SK-N-SH (cell line): ENCODE data around the gene TUBGCP2. TPM values are rescaled to one million over a fixed set of nuclear protein-coding genes. Genes with fewer than 3 reads are reported as not detected.
"Not testable (repeated sequence)": the region's sequence is repeated elsewhere in the genome, so short reads cannot be mapped to it uniquely, and the experiment has no call there.

Experiments
- CTCF ChIA-PET: fragments of 300-600, 350-600 bp; formaldehyde crosslinking; extraction: SDS; loops from one replicate; lab custom pipeline; 2021; lab: Yijun Ruan, JAX
- POLR2A ChIA-PET: fragments of 350-600 bp; sonication (Branson Sonifier 250); formaldehyde crosslinking; extraction: SDS; loops from one replicate; lab custom pipeline; 2020; ENCODE audit warnings: antibody characterized with exemption, inconsistent platforms; lab: Yijun Ruan, JAX
- DNase-seq: peaks from one replicate; pipeline ENCODE4 v3.0.0; 2012
- H2AFZ ChIP-seq: fragments of 200-600 bp; sonication (generic); 2 replicates; pipeline ENCODE4 v1.8.1; 2016; ENCODE audit warnings: antibody characterized with exemption, mild to moderate bottlenecking, low read depth
- H3F3A ChIP-seq: fragments of 200-600 bp; sonication (generic); replicated peaks from 2 replicates; pipeline ENCODE3; 2016; ENCODE audit warnings: antibody characterized with exemption, mild to moderate bottlenecking; ENCODE audit not compliant: insufficient read depth
- H3K27ac ChIP-seq, 2 experiments: fragments of 200-500 bp in 1 of 2; fragments of 200-600 bp in 1 of 2; sonication (Bioruptor generic) in 1 of 2; sonication (generic), shearing (Covaris generic) in 1 of 2; 2 replicates each; pipeline versions ENCODE4 v1.5.1 to v1.6.1; 2014 to 2016; ENCODE audit warnings: low read depth in 2 of 2, inconsistent platforms in 1 of 2, low read length in 1 of 2, mild to moderate bottlenecking in 1 of 2, mixed read lengths in 1 of 2
- H3K27me3 ChIP-seq: fragments of 200-600 bp; sonication (generic), shearing (Covaris generic); 2 replicates; pipeline ENCODE4 v1.6.1; 2016; ENCODE audit warnings: mixed run types; ENCODE audit not compliant: insufficient read depth
- H3K36me3 ChIP-seq, 2 experiments: fragments of 200-500 bp in 1 of 2; fragments of 200-600 bp in 1 of 2; sonication (Bioruptor generic) in 1 of 2; sonication (generic) in 1 of 2; replicated peaks in 1 of 2; 2 replicates each; pipeline versions ENCODE3 to v1.5.1; 2014 to 2016; ENCODE audit warnings: low read length in 1 of 2, mild to moderate bottlenecking in 1 of 2; ENCODE audit not compliant: insufficient read depth in 2 of 2, control insufficient read depth in 1 of 2
- H3K4me1 ChIP-seq, 2 experiments: fragments of 200-500 bp in 1 of 2; fragments of 200-600 bp in 1 of 2; sonication (Bioruptor generic) in 1 of 2; sonication (generic), shearing (Covaris generic) in 1 of 2; 2 replicates each; pipeline versions ENCODE4 v1.5.1 to v1.6.1; 2014 to 2016; ENCODE audit warnings: low read depth in 1 of 2, low read length in 1 of 2, mixed run types in 1 of 2; ENCODE audit not compliant: insufficient read depth in 2 of 2, control insufficient read depth in 1 of 2
- H3K4me2 ChIP-seq: fragments of 200-600 bp; sonication (generic), shearing (Covaris generic); 2 replicates; pipeline ENCODE4 v1.6.1; 2017; ENCODE audit warnings: mixed run types
- H3K4me3 ChIP-seq, 2 experiments: fragments of 200-500 bp in 1 of 2; fragments of 200-600 bp in 1 of 2; sonication (Bioruptor generic) in 1 of 2; sonication (generic), shearing (Covaris generic) in 1 of 2; 2 replicates each; pipeline versions ENCODE4 v1.5.1 to v1.8.1; 2014 to 2016; ENCODE audit warnings: low read depth in 2 of 2, inconsistent platforms in 1 of 2, low read length in 1 of 2, mild to moderate bottlenecking in 1 of 2, mixed read lengths in 1 of 2, moderate library complexity in 1 of 2
- H3K79me2 ChIP-seq: fragments of 200-600 bp; sonication (generic); 2 replicates; pipeline ENCODE4 v1.8.1; 2017; ENCODE audit warnings: mild to moderate bottlenecking; ENCODE audit not compliant: insufficient read depth
- H3K9ac ChIP-seq: fragments of 200-600 bp; sonication (generic); 2 replicates; pipeline ENCODE4 v1.6.1; 2017; ENCODE audit warnings: mixed run types
- H3K9me2 ChIP-seq: fragments of 200-600 bp; sonication (generic); 2 replicates; pipeline ENCODE4 v1.6.1; 2017; ENCODE audit warnings: mixed run types
- H3K9me3 ChIP-seq: fragments of 200-600 bp; sonication (generic); 2 replicates; pipeline ENCODE4 v1.6.1; 2017; ENCODE audit warnings: mixed run types, mild to moderate bottlenecking, moderate library complexity
- H4K20me1 ChIP-seq: fragments of 200-600 bp; sonication (generic); 2 replicates; pipeline ENCODE4 v1.6.1; 2017; ENCODE audit warnings: mild to moderate bottlenecking, mixed run types; ENCODE audit not compliant: insufficient read depth
- ELF1 ChIP-seq: IDR thresholded peaks from 2 replicates; pipeline ENCODE4 v1.4.0; 2012
- GATA2 ChIP-seq: sonication (generic); formaldehyde crosslinking; IDR thresholded peaks from 2 replicates; pipeline ENCODE4 v1.5.0; 2020; ENCODE audit warnings: mild to moderate bottlenecking, missing genetic modification reagents
- RAD21 ChIP-seq: IDR thresholded peaks from 2 replicates; pipeline ENCODE4 v1.6.1; 2012; ENCODE audit warnings: mild to moderate bottlenecking, low read length
- RXRA ChIP-seq: IDR thresholded peaks from 2 replicates; pipeline ENCODE4 v1.4.0; 2012; ENCODE audit warnings: low read depth, mild to moderate bottlenecking, borderline replicate concordance
- SIN3A ChIP-seq: IDR thresholded peaks from 2 replicates; pipeline ENCODE4 v1.6.1; 2012; ENCODE audit warnings: low read depth, mild to moderate bottlenecking, low read length, moderate library complexity, borderline replicate concordance
- YY1 ChIP-seq: IDR thresholded peaks from 2 replicates; pipeline ENCODE4 v1.4.0; 2012; ENCODE audit warnings: low read depth, mild to moderate bottlenecking
- ZBTB33 ChIP-seq: IDR thresholded peaks from 2 replicates; pipeline ENCODE4 v1.4.0; 2012; ENCODE audit warnings: low read depth, borderline replicate concordance
- WGBS: methylation state at CpG from one replicate; pipeline ENCODE4 v1.1.6; 2017; ENCODE audit warnings: low lambda C conversion rate; 5-methylcytosine and 5-hydroxymethylcytosine counted together
- polyA plus RNA-seq, 3 experiments: library from polyadenylated mRNA; depleted of rRNA; stranded (reverse); fragments of >200 nt; gene quantifications; 2 replicates each; pipeline ENCODE4 v1.2.3, GENCODE V29; 2012
- TF ChIP-seq, protein P1 (sequence below): fragments of 150-350 bp; IDR thresholded peaks from 2 replicates; pipeline ENCODE4 v1.6.1; 2016; ENCODE audit warnings: mild to moderate bottlenecking, low read depth, low read length

TUBGCP2 gene
- polyA plus RNA-seq, 1 of the 3 experiments (the other 2 are of a cell fraction) = 49.1 TPM

GRCh38 chr10:133266056-133266795 lies 42.4 kb downstream of the TUBGCP2 start:
- H3K9me3 ChIP-seq = no peaks in the 10 kb centered on the region
- H3K9me2 ChIP-seq = no peaks in the 10 kb centered on the region
- H2AFZ ChIP-seq = no peak overlapping the region
- H3K4me3 ChIP-seq = no peak overlapping the region
- CTCF ChIA-PET = interaction anchor here (1.0 kb wide), 1 partner anchor 122 kb away, joined by 3 read pairs; no protein-coding TSS in a partner anchor
- H3K9ac ChIP-seq = no peak overlapping the region
- no peaks in the 10 kb centered on the region for H3F3A ChIP-seq
- H3K27me3 ChIP-seq = no peaks in the 10 kb centered on the region
- no peaks in the 10 kb centered on the region for H4K20me1 ChIP-seq
- no peak overlapping the region for H3K27ac ChIP-seq
- peaks cover 0 to 9% of the 10 kb centered on the region in 2 experiments; a peak in 1 of 4 replicates for H3K4me1 ChIP-seq
- POLR2A ChIA-PET = interaction anchor here (0.9 kb wide), 1 partner anchor 12 kb away, joined by 3 read pairs; no protein-coding TSS in a partner anchor
- no peak for TF ChIP-seq RAD21
- no peak for TF ChIP-seq YY1
- no peak for TF ChIP-seq GATA2 (CRISPR knock-in tag)
- TF ChIP-seq, protein P1, sequence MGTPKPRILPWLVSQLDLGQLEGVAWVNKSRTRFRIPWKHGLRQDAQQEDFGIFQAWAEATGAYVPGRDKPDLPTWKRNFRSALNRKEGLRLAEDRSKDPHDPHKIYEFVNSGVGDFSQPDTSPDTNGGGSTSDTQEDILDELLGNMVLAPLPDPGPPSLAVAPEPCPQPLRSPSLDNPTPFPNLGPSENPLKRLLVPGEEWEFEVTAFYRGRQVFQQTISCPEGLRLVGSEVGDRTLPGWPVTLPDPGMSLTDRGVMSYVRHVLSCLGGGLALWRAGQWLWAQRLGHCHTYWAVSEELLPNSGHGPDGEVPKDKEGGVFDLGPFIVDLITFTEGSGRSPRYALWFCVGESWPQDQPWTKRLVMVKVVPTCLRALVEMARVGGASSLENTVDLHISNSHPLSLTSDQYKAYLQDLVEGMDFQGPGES = no peak
- no peak for TF ChIP-seq ZBTB33
- TF ChIP-seq RXRA = no peak
- no peak for TF ChIP-seq ELF1
- TF ChIP-seq SIN3A = no peak
- TF ChIP-seq, all 33 proteins: peak for 0
- no peak for DNase-seq
- H3K79me2 ChIP-seq = no peaks in the 10 kb centered on the region
- no peak overlapping the region for H3K4me2 ChIP-seq
- WGBS = 84% methylated on average over 15 of the region's 21 CpGs
- H3K36me3 ChIP-seq = no peaks in the 10 kb centered on the region

DNA sequence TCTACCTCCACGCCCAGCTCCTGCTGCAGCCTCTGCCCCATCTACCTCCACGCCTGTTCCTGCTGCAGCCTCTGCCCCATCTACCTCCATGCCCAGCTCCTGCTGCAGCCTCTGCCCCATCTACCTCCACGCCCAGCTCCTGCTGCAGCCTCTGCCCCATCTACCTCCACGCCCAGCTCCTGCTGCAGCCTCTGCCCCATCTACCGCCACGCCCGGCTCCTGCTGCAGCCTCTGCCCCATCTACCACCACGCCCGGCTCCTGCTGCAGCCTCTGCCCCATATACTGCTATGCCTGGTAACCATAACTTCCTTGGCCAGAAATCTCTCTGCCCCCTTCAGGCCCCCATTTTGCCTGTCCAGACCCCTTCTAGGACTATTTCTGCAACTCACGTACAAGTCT lies 43.6 kb downstream of the TUBGCP2 start:
- not testable (repeated sequence) for H2AFZ ChIP-seq, H3K9ac ChIP-seq, DNase-seq, H3K27me3 ChIP-seq, H3K79me2 ChIP-seq, H4K20me1 ChIP-seq, H3K4me2 ChIP-seq, H3K4me3 ChIP-seq, H3K27ac ChIP-seq, H3K36me3 ChIP-seq, H3K9me2 ChIP-seq, H3K9me3 ChIP-seq, H3F3A ChIP-seq
- peaks cover 0 to 14% of the 10 kb centered on the region in 2 experiments; a peak in 2 of 4 replicates for H3K4me1 ChIP-seq
- WGBS = 58% methylated on average over 10 of the region's 10 CpGs
- ChIA-PET CTCF (interaction anchor here (1.0 kb wide), 1 partner anchor 121 kb away, joined by 3 read pairs; no protein-coding TSS in a partner anchor), POLR2A (interaction anchor here (1.5 kb wide), 1 partner anchor 15 kb away, joined by 4 read pairs; no protein-coding TSS in a partner anchor)
